MM.1S (cell line): ENCODE measurements around the gene ESYT3.

Source experiments
- CTCF ChIP-seq: fragments of 300-600 bp; sonication (generic); IDR thresholded peaks from 2 replicates; pipeline ENCODE4 v1.5.1; 2016; ENCODE audit warnings: antibody characterized with exemption, low read length, mixed read lengths
- EZH2 ChIP-seq: fragments of 300-600 bp; sonication (generic); optimal IDR thresholded peaks from 2 replicates; pipeline ENCODE3; 2017; ENCODE audit warnings: low read depth, mild to moderate bottlenecking, antibody characterized with exemption, low read length, mixed read lengths
- EZH2phosphoT487 ChIP-seq: fragments of 300-600 bp; sonication (generic); IDR thresholded peaks from 2 replicates; pipeline ENCODE4 v1.6.1; 2018; ENCODE audit warnings: antibody characterized with exemption, low read length

GRCh38 chr3:138458774-138459499, 24.5 kb downstream of the ESYT3 start:
- TF ChIP-seq CTCF (no peak), EZH2 (no peak), EZH2phosphoT487 (no peak)
